HG03097 (cell line): ENCODE data around the gene ZNF790.

Source experiments
- ATAC-seq: cut with Tn5 transposase; IDR thresholded peaks from one replicate; pipeline ENCODE4 v1.9.1; 2021; ENCODE audit not compliant: unreplicated experiment, low FRiP score

ZNF790 gene

GRCh38 chr19:36772311-36773222, 65.6 kb downstream of the ZNF790 start, which contains the start of gene ZNF850:
Gene ZNF850 (minus strand): TSS chr19:36772807. CDS start chr19:36762606, 10,201 bp downstream.
- peak; percentile 89 for ATAC-seq

GRCh38 chr19:36771261-36772231, 66.6 kb downstream of the ZNF790 start:
- no peak for ATAC-seq
